Mammary epithelial cell (primary cell): ENCODE measurements around the gene CLCN3.

ENCODE experiments used
- CTCF ChIP-seq, 2 donors: IDR thresholded peaks in 1 of 2; conservative IDR thresholded peaks in 1 of 2; 2 replicates each; pipeline ENCODE4 v1.5.1; 2011 to 2012; ENCODE audit warnings: inconsistent platforms in 2 of 2, low read length in 2 of 2, mild to moderate bottlenecking in 2 of 2, control low read depth in 1 of 2, low read depth in 1 of 2; ENCODE audit not compliant: insufficient read depth in 1 of 2; ENCODE audit errors: extremely low read depth in 1 of 2
- EZH2 ChIP-seq: IDR thresholded peaks from 2 replicates; pipeline ENCODE4 v1.6.1; 2012; ENCODE audit warnings: low read length, inconsistent platforms, borderline replicate concordance

- TF ChIP-seq CTCF (conservative IDR thresholded peaks at IDR 0.05 in 1 of 2, IDR thresholded peaks at IDR 0.05 in 1 of 2; ENCODE audit: extremely low read depth in 1 of 2, insufficient read depth in 1 of 2, low read depth in 1 of 2, low read length in 2 of 2) (no peak), EZH2 (no peak)
Observed at GRCh38 chr4:169645627-169646026, 25.2 kb downstream of the CLCN3 start.
